Sigmoid colon (tissue), 4 donors: ENCODE results near the gene PTPRH.

Source experiments
- CTCF ChIP-seq, 4 experiments: fragments of 450-650 bp in 3 of 4; fragments of 200-600 bp in 1 of 4; IDR thresholded peaks; one replicate each; pipeline ENCODE4 v1.5.1; 2016 to 2019; ENCODE audit warnings: antibody characterized with exemption in 4 of 4, mild to moderate bottlenecking in 3 of 4, moderate library complexity in 2 of 4
- EP300 ChIP-seq, 4 donors: sonication (generic); formaldehyde crosslinking; IDR thresholded peaks; one replicate each; pipeline ENCODE4 v1.6.1; 2017; ENCODE audit warnings: antibody characterized with exemption in 4 of 4
- POLR2AphosphoS5 ChIP-seq, 4 donors: sonication (generic); formaldehyde crosslinking; IDR thresholded peaks; one replicate each; pipeline ENCODE4 v1.6.1; 2017; ENCODE audit warnings: antibody characterized with exemption in 4 of 4

GRCh38 chr19:55189403-55189835 lies 19.9 kb downstream of the PTPRH start:
- TF ChIP-seq EP300 (IDR thresholded peaks at IDR 0.05) (no peak), CTCF (IDR thresholded peaks at IDR 0.05) (no peak), POLR2AphosphoS5 (IDR thresholded peaks at IDR 0.05) (peak in 2 of 4 donors; percentile 6 to 30)
